GM21381 (cell line): ENCODE data around the gene SFMBT2.
"Not testable (repeated sequence)": the region's sequence is repeated elsewhere in the genome, so short reads cannot be mapped to it uniquely, and the experiment has no call there.

Experiments used
- ATAC-seq: cut with Tn5 transposase; IDR thresholded peaks from one replicate; pipeline ENCODE4 v1.9.1; 2021; ENCODE audit warnings: mild to moderate bottlenecking, moderate library complexity; ENCODE audit not compliant: unreplicated experiment

SFMBT2 gene

DNA sequence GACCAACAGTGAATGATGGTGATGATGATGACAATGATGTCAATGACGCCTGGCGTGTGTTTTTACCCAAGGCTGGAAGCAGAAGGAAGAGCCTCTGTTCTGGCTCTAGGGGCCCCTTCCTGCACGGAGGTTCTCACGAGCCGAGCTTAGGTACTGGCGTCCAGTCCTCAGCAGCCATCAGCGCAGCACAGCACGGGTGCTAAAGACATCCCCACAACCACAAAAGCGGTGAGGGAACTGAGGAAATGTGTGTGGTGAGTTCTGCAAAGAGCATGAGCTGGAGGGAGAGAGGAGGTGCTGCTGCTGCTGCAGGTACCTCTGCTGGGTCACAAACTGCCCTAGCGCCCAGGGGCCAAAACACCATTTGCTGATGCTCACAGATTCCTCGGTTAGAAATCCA is 81.6 kb downstream of the SFMBT2 start:
- no peak for ATAC-seq

DNA sequence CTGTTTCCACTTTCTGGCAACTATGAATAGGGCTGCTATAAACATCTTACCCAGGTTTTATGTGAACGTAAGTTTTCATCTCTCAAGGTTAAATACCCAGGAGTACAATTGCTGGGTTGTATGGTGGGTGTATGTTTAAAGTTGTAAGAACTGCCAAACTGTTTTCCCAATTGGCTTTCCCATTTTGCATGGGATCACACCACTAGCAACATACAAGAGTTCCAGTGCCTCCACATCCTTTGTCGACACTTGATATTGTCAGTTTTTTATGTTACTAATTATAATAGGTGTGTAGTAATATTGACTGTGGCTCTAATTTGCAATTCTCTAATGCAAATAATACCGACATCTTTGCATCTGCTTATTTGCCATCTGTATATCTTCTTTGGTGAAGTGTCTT is 82.9 kb downstream of the SFMBT2 start:
- no peak for ATAC-seq

DNA sequence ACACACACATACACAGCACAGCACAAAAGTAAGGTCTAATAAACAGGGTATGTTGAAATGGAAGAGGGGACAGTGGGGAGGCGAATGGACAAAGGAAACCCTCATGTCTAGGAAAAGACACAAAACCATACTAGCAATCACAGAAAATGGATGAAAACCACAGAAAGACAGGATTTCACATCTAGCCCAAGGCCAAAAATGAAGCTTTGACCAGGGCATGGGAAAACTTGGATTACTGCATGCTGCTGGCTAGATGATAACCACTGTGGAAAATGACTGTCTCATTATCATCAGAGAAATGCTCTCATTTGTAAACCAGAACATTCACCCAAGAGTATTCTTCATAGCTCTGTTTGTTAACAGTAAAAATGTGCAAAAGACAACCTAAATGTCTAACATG is 88.2 kb downstream of the SFMBT2 start:
- no peak for ATAC-seq

DNA sequence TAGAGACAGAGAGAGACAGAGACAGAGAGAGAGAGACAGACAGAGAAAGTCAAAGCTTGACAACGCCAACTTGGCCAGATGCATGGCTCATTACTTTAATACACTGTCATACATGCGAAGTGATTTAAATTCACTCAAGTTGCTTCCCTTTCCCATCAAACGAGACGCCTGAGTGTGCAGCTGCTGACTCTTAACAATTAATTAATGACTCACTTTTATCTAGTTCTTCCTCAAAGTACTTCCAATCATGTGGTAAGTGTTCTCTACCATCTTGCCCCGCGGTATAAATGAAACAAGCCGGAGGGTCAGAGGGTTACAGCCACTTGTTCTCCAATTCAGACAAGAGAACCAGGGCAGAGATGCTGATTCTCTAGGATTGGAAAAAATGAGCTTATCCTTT is 90.8 kb downstream of the SFMBT2 start:
- no peak for ATAC-seq

DNA sequence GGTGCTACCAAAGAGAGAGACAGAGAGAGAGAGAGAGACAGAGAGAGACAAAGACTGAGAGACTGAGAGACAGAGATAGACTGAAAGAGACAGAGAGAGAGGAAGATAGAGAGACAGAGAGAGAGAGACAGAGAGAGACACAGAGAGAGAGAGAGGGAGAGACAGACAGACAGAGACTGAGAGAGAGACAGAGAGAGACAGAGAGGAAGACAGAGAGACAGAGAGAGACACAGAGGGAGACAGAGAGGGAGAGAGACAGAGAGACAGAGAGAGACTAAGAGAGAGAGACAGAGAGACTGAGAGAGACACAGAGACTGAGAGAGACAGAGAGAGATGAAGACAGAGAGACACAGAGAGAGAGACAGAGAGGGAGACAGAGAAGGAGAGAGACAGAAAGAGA is 91.2 kb downstream of the SFMBT2 start:
- no peak for ATAC-seq

DNA sequence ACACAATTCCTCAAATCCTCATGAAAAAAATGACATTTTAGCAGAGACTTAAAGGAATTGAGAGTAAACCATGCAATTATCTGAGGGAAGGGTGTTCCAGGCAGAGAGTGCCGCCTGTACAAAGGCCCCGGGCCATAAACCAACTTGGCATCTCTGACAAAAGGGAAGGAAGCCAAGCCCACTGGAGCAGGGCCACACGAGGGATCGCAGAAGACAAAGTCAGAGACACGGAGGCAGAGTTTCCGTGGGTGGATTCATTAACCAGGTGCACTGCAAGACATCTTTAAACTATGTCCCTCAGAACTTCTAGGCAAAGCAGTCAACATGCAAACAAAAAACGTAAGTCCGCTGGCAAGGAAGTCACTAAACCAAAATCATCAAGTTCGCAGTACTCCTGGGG is 92.0 kb downstream of the SFMBT2 start:
- no peak for ATAC-seq

DNA sequence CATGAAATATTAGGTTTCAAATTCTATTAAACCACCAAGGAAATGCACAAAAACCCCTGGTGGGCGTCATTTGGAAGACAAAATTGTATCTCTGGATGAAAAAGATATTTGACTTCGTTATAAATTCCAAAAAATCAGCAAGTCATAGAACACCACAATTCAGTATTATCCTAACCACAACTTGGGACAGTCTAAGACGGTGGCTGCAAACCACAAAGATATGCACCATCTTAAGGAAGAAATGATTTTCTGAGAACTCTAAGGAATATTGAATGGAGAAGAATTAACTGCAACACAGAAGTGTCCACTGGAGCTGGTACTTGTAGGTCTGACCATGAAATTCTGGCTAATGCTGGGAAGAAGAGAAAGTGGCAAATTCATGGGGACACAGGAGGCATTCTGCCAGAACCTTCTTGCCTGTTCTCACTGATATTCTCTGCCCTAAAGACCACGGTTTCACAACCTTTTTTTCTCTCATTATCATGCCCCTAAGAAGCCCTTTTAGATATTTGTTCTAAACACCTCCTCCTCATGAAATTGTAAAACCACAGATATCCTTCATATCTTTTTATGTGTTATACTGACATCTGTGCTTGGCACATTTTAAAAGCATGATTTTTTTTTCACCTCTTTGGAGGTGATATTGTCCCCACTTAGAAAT is 92.9 kb downstream of the SFMBT2 start:
- no peak for ATAC-seq

DNA sequence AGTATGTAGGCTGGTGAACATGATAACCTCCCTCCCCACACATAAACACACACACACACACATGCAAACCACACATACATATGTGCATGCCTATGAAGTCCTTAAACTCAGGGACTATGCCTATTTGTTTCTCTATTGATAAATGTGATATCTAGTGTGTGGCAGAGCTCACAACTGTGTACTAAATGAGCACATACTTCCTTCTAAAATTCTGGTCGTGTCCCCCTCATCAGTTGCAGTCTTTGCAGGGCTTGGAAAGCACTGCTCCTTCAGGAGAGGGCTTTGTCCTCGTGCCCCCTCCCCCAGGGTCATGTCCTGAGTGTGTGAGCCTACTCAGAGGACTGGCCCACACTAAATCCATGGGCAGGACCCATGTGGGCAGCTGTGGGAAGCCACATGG is 94.0 kb downstream of the SFMBT2 start:
- no peak for ATAC-seq

DNA sequence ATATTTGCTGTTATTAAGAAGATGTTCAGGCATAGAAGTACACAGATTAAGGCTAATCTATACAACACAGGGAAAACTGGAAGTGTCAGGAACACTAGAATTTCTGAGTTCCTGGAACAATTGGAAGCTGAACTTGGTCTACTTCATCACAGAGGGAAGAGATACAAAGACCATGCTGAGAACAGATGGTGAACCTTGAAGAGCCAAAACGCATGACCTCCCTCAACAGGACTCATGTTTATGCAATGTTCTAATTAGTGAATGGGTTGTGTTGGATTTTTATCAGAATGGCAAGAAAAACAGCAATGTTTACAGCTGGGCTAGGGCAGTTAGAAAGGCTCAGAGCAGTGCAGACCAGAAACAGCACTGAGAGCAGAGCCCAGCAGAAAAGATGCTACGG is 94.9 kb downstream of the SFMBT2 start:
- no peak for ATAC-seq

DNA sequence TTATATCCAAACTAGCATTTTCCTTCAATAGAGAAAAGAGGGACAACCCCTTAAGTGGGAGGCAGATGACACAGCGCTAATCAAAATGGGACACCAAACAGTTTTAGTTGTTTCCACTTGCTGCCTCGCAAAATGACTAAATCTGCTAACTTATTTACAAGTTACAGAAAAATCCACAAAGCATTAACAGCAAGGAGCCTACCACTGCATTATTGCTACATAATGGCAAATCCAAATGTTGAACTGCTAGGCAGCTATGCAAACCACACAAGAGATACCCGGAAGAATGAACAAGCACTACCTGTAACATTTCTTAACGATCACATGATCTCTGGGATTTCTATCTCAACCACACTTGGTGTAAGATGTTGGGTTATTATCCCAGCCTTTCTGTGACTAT is 96.7 kb downstream of the SFMBT2 start:
- no peak for ATAC-seq

DNA sequence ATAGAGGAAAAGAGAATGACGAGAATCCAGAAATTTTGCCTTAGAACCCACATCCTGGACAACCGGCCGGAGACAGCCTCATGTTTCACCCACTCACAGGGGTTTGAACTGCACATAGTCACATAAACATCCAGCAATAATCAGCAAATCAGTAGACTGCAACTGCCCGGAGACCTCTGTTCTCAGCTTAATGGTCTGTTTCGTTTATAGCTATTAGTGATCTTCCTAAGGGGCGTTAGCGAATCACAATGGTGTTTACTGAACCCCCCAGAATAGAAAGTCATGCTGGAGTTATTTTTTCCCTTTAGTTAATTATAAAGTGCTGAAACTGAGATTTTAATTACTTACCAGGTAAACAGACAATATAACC is 98.4 kb downstream of the SFMBT2 start:
- ATAC-seq, result no peak

DNA sequence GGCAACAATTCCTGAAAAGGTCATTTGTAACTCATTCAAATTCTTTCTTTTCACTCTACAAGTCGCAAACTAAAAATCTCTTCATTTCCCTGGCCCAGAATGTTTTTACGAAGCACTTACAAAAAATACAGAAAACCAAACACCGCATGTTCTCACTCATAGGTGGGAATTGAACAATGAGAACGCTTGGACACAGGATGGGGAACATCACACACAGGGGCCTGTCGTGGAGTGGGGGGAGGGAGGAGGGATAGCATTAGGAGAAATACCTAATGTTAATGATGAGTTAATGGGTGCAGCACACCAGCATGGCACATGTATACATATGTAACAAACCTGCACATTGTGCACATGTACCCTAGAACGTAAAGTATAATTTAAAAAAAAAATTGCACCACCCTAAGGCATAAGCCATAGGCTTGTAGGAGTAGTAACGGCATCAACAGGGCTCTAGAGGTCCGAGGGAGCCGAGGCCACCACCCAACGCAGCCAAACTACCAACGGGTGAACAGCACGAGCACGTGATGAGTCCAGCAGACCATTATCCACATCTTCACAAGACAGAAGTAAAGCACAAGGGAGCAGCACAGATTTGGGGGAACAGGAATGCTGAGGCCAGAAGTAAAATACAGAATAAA is 98.9 kb downstream of the SFMBT2 start:
- ATAC-seq, result not testable (repeated sequence)

DNA sequence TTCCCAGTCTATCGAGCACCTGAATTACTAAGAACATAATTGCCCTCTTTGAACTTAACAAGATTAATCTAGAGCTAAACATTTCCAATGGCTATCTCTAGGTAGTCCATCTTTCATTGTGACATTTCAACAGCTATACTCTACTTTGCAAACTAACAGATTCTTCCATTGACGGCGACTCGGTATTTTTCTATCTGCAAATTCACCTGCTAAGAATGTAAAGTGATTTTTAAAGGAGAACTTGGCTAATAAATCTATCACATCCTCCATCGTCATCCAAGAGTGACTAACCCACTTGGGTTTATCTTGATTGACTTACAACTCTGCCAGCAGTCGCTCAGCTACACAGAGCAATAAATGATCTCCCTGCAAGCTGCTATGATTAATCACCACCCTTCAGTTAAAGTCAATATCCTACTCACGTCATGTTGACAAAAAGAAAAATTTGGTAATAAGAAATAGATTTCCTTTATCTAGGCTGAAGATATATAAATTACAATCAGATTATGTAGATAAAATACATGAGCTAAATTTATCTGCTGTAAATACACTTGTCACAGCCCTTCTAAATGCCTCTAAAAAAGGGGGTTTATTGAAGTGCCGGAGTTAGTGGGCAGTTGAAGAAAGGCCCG is 99.5 kb downstream of the SFMBT2 start:
- no peak for ATAC-seq

DNA sequence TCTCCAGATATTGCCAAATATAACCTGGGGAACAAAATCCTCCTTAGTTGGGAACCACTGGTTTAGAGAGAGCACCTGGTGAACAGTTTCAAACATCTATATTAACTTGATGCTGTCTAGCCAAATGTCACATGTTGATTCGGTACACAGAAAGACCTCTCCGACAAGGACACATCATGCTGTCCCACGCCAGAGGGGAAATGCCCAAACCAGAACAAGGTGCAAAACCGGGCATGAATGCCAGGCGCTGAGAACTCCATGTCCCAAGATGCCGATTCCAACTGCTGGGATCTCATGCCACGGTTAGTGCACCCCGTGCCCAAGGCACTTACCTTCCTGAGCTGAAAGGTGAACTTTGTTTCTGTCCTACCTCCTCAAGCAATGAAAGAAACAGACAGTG is 100.8 kb downstream of the SFMBT2 start:
- no peak for ATAC-seq

DNA sequence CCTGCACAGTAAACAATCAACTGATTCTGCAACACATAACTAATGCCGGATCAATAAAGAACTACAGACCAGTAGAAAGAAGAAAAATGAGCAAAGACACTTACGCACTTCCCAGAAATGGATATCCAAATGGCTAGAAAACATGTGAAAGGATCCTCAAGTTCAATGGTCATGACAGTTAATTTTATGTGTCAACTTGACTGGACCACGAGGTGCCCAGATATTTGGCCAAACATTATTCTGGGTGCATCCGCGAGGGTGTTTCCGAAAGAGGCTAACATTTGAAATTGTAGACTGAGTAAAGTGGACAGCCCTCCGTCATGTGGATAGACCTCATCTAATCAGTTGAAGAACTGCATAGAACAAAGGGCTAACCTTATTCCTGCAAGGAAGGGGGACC is 102.0 kb downstream of the SFMBT2 start:
- no peak for ATAC-seq

DNA sequence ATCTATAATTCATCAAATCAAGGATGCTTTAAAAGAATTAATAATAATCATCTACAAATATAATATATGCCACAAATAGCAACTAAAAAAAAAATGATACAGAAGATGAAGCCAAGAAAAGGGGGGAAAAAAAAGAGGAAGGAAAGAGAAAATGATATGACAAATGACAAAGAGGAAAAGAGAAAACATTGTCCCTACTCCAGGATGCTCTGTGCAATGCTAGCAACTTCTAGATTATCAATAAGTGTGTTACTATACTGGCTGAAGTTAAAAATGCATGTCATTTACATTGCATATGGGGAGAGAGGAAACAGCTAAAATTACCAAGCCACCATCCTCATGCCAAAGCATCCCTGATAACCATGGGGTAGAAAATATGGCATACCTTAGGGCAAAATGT is 104.2 kb downstream of the SFMBT2 start:
- no peak for ATAC-seq

DNA sequence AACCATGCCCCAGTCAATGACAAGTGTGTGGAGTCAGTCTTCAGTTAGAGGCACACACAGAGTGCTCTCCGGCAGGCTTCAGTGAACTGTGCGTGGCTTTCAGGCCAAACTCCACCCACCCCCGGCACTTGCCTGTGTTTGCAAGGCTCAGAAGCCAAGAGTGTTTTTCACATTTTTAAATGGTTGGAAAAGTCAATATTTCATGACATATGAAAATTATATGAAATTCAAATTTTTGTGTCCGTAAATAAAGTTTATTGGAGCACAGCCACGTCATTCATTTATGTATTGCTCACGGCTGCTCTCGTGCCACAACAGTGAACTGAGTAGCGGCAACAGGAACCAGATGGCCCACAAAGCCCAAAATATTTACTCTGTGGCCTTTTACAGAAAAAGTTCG is 104.7 kb downstream of the SFMBT2 start:
- no peak for ATAC-seq

DNA sequence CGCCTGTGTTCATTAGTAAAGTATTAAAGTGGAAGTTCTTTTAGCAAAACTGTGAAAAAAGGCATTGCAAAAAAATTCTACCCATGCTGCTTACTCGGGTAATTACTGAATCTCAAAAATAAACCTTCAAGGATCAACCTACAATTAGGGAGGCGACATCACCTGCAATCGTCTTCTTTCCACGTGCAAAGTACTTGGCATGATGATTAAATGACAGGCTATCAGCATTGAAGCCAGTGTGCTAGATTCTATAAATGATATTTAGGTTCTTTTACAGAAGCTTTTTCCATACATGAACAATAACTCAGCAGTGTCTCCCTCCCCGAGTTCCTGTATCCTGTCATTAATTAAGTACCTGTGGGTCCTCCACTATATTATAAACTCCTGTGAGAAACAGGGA is 105.8 kb downstream of the SFMBT2 start:
- no peak for ATAC-seq

DNA sequence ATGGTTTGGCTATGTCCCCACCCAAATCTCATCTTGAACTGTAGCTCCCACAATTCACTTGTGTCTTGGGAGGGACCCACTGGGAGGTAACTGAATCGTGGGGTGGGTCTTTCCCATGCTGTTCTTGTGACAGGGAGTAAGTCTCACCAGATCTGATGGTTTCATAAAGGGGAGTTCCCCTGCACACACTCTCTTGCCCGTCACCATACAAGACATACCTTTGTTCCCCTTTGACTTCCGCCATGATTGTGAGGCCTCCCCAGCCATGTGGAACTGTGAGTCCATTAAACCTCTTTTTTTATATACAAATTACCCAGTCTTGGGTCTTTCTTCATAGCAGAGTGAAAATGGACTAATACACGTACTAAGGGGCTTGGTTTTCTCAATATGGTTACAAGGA is 106.7 kb downstream of the SFMBT2 start:
- no peak for ATAC-seq

DNA sequence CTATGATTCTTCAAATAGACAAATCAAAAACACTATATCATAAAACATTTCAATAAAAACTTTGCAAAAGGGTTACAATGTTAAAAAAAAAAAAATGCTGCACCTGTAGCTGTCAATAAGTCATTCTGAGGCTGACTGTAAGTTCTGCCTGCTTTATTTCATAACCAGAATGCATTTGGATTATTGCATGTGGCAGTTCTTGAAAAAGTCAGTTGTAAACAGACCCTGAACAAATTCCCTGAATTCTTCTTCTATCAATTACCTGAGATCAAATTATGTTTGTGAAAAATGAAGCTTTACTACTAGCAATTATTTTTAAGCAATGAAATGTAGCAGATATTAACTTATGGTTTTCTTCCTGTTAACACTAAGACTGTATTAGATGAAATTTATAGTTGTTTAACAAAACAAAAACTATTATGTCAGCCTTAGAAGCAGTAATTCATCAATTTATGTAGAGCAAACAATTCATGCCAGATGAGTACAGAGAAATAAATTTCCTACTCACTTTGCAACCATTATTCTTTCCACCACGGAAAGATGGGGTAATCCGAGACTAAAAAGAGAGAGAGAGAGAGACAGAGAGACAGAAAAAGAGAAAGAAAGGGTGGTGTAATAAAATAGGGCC is 107.8 kb downstream of the SFMBT2 start:
- ATAC-seq, result no peak

DNA sequence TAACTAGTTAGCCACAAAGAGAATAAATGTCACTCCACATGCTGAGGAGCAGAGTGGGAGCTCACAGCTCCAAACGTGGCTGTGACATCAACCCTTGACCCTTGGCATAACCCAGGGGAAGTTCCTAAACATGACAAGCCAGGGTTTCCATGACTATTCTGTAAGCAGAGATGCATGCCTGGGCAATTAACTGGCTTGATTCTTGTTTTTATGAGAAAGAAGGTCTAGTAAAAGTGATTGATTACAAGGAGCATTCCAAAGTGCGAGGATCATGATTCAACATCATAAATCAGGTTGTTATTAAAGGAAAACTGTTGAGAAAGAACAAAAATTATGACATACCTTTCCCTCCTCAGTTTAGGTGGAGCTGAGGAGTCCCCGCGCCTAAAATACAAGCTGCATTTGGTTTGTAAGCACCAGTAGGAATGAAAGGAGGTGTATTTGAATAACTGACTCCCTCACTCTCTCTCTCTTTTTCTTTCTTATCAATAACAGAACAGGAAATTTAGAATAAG is 108.4 kb downstream of the SFMBT2 start:
- ATAC-seq, result no peak
